ENCODE results near the gene KIF13A. TPM values are rescaled to one million over a fixed set of nuclear protein-coding genes. Genes with fewer than 3 reads are reported as not detected.
"Not testable (repeated sequence)": the region's sequence is repeated elsewhere in the genome, so short reads cannot be mapped to it uniquely, and the experiment has no call there.

Gene KIF13A
- total and polyA plus RNA-seq, 12 donors = 17.4 to 91.6 (median 52.3) TPM

DNA sequence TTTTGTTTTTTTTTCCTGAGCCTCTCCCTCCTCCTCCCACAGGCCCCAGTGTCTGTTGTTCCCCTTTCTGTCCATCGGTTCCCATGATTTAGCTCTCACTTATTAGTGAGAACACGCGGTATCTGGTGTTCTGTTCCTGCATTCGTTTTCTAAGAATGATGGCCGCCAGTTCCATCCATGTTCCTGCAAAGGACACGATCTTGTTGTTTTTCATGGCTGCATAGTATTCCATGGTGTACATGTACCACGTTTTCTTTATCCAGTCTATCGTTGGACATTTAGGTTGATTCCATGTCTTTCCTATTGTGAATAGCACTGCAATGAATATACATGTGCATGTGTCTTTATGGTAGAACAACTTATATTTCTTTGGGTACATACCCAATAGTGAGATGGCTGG lies 175.1 kb downstream of the KIF13A start:
- no peaks in the 10 kb centered on the region for H3K4me1 ChIP-seq (replicated peaks in 1 of 2)
- no peak overlapping the region for H3K4me3 ChIP-seq
- no peaks in the 10 kb centered on the region for H3K27me3 ChIP-seq
- no peaks in the 10 kb centered on the region for H3K9me3 ChIP-seq (replicated peaks in 1 of 3)
- intact Hi-C loops (cut with DNase I) = no loop called here
- TF ChIP-seq POLR2A (IDR thresholded peaks at IDR 0.05) = no peak
- TF ChIP-seq, protein P1, sequence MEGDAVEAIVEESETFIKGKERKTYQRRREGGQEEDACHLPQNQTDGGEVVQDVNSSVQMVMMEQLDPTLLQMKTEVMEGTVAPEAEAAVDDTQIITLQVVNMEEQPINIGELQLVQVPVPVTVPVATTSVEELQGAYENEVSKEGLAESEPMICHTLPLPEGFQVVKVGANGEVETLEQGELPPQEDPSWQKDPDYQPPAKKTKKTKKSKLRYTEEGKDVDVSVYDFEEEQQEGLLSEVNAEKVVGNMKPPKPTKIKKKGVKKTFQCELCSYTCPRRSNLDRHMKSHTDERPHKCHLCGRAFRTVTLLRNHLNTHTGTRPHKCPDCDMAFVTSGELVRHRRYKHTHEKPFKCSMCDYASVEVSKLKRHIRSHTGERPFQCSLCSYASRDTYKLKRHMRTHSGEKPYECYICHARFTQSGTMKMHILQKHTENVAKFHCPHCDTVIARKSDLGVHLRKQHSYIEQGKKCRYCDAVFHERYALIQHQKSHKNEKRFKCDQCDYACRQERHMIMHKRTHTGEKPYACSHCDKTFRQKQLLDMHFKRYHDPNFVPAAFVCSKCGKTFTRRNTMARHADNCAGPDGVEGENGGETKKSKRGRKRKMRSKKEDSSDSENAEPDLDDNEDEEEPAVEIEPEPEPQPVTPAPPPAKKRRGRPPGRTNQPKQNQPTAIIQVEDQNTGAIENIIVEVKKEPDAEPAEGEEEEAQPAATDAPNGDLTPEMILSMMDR (IDR thresholded peaks at IDR 0.05) = no peak
- DNase-seq = no peak
- H3K27ac ChIP-seq = no peak overlapping the region
- H3K36me3 ChIP-seq (replicated peaks in 1 of 2) = peaks cover 0 to 9% of the 10 kb centered on the region in 2 donors
- 97 to 98% (median 98%) methylated on average over 8 of the region's 8 CpGs for WGBS, 4 donors

DNA sequence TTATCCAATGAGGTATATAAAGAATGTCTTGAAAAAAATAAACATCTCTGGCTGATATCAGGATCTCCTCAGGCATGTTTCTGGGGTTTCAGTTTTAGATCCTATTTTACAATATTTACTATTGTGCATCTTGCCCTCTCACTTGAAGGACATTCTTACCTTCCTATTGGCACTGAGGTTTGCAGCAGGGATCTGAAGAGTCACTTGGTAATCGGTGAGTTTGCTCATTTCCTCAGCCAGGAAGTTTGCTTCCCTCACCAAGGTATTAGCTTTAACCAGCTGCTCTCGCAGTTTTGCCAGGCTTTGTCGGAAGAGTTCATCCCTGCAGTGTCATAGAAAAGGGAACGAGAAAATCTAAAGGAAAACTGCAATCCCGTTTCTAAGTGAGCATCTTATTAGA lies 178.8 kb downstream of the KIF13A start:
- H3K36me3 ChIP-seq (replicated peaks in 1 of 2) = peaks cover 0 to 6% of the 10 kb centered on the region in 2 donors
- TF ChIP-seq, protein P1 (IDR thresholded peaks at IDR 0.05) = no peak
- no peak for TF ChIP-seq POLR2A (IDR thresholded peaks at IDR 0.05)
- intact Hi-C loops (cut with DNase I) = no loop called here

DNA sequence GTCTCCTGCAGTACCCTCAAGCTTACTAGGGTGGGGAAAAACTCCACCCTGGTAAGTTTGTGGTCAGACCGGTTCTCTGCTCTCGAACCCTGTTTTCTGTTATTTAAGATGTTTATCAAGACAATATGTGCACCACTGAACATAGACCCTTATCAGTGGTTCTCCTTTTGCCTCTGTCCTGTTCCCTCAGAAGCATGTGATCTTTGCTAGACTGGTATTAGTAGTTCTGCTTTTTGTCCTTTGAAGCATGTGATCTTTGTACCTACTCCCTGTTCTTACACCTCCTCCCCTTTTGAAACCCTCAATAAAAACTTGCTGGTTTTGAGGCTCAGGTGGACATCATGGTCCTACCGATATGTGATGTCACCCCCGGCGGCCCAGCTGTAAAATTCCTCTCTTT lies 180.0 kb downstream of the KIF13A start:
- H3K27me3 ChIP-seq; intact Hi-C loops (cut with DNase I); DNase-seq; H3K9me3 ChIP-seq (replicated peaks in 1 of 3); H3K4me1 ChIP-seq (replicated peaks in 1 of 2); H3K4me3 ChIP-seq; H3K27ac ChIP-seq: not testable (repeated sequence)
- 93 to 96% (median 94%) methylated on average over 5 of the region's 5 CpGs for WGBS, 4 donors
- peaks cover 0 to 18% of the 10 kb centered on the region in 2 donors for H3K36me3 ChIP-seq (replicated peaks in 1 of 2)

More for the DNA sequence above, 178.8 kb downstream of the KIF13A start:
- no peak for DNase-seq
- 85 to 90% (median 86%) methylated on average over 5 of the region's 5 CpGs for WGBS, 4 donors
- no peaks in the 10 kb centered on the region for H3K9me3 ChIP-seq (replicated peaks in 1 of 3)
- H3K27me3 ChIP-seq = no peaks in the 10 kb centered on the region
- no peak overlapping the region for H3K27ac ChIP-seq
- H3K4me1 ChIP-seq (replicated peaks in 1 of 2) = no peaks in the 10 kb centered on the region
- no peak overlapping the region for H3K4me3 ChIP-seq

DNA sequence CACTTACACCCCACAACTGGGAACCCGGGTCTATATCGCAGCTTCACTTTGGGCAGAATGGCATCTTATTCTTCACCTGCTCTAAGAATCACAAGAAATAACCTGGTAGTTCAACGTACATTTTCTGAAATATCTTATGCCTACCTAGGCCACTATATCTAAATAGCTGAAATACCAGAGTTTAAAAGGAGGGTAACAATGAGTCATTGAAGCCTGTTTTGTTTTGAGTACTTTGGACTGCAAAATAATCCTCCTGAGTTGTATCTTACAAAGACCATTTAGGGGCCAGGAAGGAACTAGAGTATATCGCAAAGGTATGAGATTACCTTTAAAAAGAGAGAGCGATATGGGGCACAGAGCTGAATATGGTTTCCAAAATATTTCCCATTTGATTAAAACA lies 184.0 kb downstream of the KIF13A start:
- no peak for DNase-seq
- WGBS, 4 donors = 93 to 99% (median 96%) methylated on average over 5 of the region's 5 CpGs
- TF ChIP-seq, protein P1 (IDR thresholded peaks at IDR 0.05) = no peak
- TF ChIP-seq POLR2A (IDR thresholded peaks at IDR 0.05) = no peak
- H3K27me3 ChIP-seq = no peaks in the 10 kb centered on the region
- no peaks in the 10 kb centered on the region for H3K9me3 ChIP-seq (replicated peaks in 1 of 3)
- H3K27ac ChIP-seq = no peak overlapping the region
- H3K4me3 ChIP-seq = no peak overlapping the region
- no peaks in the 10 kb centered on the region for H3K4me1 ChIP-seq (replicated peaks in 1 of 2)
- intact Hi-C loops (cut with DNase I) = loop anchor here in 1 of 2 donors (5.0 kb wide), 1 partner anchor 646 kb away; no protein-coding TSS in a partner anchor
- peaks cover 0 to 45% of the 10 kb centered on the region in 2 donors for H3K36me3 ChIP-seq (replicated peaks in 1 of 2)

DNA sequence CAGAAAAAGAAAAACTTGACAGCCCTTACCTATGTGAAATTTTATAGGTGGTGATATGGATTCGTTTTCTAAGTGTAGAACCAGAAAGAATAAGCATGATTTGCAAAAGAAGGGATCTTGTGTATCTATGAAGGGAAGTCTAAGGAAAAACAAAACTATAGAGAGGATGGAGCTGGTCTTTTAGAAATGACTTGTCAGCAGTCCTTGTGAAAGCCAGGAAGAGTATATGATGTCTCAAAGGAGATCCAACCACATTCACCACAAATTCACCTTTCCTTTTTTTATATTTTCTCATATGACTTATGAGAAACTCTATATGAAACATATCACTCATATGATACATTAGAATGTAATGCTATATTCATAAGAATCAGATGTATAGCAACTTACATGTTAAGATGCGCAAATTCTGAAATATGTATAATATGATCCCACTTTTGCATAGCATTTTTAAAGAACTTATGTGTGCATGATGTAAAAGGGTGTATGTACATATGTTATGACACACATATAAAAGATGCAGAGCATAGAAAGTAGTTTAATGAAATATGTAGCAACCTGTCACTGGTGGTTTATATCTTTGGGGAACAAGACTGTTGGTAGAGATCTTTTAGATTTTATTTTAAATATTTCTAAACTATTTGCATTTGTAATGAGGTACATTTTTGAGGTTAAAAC lies 188.8 kb downstream of the KIF13A start:
- Histone ChIP-seq H3K9me3 (replicated peaks in 1 of 3) (no peaks in the 10 kb centered on the region), H3K27me3 (no peaks in the 10 kb centered on the region), H3K36me3 (replicated peaks in 1 of 2) (peaks cover 0 to 80% of the 10 kb centered on the region in 2 donors), H3K4me3 (no peak overlapping the region), H3K27ac (no peak overlapping the region), H3K4me1 (replicated peaks in 1 of 2) (no peaks in the 10 kb centered on the region)
- no peak for TF ChIP-seq POLR2A (IDR thresholded peaks at IDR 0.05)
- TF ChIP-seq, protein P1 (IDR thresholded peaks at IDR 0.05) = no peak
- intact Hi-C loops (cut with DNase I) = loop anchor here in 1 of 2 donors (10.0 kb wide), 1 partner anchor 214 kb away; no protein-coding TSS in a partner anchor
- DNase-seq = no peak
- WGBS, 4 donors = 86 to 87% (median 86%) methylated on average over 2 of the region's 2 CpGs
